Activated naive CD4-positive, alpha-beta T cell (primary cell): ENCODE measurements around the gene UBL7.
"Not testable (repeated sequence)": the region's sequence is repeated elsewhere in the genome, so short reads cannot be mapped to it uniquely, and the experiment has no call there.

Experiments used
- DNase-seq, 4 experiments: peaks; one replicate each; lab custom pipeline; 2025; lab: John Stamatoyannopoulos, UW

Gene UBL7

DNA sequence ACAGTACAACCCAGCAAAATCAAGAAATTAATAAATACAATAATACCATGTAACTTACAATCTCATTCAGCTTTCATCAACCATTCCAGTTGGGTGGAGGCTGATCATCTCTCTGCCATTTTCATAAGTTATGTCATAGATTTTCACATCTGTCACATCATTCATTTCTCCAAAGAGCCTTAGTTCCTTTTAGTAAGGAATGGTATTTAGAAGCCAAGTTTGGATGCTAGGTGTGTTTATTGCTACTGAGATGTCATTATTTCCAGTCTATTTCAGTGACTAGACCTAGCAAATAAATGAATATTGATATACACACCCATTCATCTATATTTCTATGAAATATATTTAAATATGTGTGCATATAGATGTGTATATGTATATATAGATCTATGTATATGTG lies 2.7 kb upstream of the UBL7 start:
- DNase-seq = no peak

DNA sequence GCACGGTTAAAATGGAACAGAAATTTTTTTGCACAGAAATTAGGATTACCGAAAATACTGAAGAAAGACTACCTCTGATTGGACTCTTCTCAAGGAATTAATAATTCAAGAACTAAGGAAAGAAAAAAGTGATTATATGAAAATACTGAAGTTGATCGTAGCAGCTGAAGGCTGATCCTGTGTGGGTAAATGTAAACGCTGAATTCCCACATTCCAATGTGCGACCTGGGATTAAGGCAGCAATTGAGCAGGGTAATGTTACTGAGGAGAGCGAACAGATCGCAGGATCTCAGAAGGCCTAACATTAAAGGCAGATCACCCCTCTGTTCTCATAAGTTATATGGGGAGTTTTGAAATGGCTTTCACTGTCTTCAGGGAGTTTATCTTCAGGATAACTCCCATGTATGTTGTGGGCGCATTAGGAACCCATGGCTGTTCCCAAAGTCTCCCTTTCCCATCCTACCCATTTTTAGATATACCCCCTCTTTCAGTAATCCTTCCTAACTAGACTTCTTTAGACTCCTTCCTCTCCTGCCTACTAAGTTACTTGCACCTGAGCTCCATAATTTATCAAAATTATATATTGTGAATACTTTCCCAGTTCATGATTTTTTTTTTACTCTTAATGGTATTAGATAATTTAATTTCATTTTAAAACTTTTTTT lies 1.0 kb upstream of the UBL7 start:
- no peak for DNase-seq

DNA sequence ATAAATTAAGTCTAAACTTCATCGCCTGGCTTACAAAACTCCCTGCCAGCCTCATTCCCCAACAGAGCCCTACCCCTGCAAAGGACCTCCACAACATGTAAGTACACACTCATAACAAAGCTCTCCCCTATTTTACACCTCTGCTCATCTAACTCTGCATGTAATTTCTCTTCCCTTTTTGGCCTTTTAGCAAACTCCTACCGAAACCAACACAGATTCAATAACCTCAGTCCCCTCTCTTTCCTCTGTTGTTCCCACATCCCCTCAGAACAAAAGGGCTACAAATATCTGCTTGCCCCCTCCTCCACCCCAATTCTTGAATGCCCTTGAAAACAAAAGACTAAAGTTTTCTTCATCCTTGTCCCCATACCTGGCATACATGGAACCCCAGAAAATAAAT lies 662 bp downstream of the UBL7 start:
- DNase-seq = no peak

DNA sequence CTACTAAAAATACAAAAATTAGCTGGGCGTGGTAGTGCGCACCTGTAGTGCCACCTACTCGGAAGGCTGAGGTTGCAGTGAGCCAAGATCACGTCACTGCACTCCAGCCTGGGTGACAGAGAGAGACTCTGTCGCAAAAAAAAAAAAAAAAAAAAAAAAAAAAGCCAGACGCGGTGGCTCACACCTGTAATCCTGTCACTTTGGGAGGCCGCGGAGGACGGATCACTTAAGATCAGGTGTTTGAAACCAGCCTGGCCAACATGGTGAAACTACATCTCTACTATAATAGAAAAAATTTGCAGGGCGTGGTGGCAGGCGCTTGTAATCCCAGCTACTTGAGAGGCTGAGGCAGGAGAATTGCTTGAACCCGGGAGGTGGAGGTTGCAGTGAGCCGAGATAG lies 1.2 kb downstream of the UBL7 start:
- not testable (repeated sequence) for DNase-seq

GRCh38 chr15:74458473-74458872 lies 2.5 kb downstream of the UBL7 start:
- DNase-seq = no peak

DNA sequence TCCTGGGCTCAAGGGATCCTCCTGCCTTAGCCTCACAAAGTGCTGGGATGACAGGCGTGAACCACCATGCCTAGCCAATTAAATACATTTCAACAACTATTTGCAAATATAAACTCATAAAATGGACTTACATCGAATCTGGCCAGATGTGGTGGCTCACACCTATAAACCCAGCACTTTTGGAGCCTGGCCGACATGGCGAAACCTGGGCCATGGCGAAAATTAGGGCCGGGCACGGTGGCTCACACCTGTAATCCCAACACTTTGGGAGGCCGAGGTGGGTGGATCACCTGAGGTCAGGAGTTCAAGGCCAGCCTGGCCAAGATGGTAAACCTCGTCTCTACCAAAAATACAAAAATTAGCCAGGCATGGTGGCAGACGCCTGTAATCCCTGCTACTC lies 3.9 kb downstream of the UBL7 start:
- not testable (repeated sequence) for DNase-seq

DNA sequence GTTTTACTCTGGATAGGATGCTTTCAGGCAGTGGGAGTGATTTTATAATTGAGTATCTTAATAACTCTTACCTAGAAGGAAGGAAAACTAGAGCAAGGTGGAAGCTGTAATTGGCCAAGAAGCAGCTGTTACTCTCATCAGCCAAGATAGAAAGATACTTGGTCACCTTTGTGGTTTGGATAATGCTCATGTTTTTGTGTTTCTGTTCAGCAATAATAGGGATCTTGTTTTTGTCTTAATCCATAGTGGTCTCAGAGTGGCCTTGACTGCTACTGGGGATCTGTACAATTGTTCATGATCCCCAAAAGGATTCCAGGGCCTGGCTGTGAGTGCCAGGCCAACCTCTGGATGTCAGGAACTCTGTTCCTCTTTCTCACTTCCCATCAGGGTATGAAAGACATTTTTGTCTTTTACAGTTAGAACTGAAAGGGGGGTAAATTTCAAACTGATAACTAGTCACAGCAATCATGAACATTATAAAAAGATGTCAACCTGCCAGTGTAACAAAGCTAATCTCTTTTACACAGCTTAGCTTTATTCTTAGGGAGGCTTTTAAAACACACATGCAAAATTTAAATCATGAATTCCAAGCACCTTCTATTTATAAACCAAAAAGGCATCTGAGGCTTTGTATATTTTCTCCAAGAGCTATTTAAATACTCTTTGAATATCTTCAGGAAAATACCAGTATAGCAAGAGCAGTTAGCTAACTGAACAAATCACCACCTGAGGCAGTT lies 6.0 kb downstream of the UBL7 start:
- DNase-seq = no peak

DNA sequence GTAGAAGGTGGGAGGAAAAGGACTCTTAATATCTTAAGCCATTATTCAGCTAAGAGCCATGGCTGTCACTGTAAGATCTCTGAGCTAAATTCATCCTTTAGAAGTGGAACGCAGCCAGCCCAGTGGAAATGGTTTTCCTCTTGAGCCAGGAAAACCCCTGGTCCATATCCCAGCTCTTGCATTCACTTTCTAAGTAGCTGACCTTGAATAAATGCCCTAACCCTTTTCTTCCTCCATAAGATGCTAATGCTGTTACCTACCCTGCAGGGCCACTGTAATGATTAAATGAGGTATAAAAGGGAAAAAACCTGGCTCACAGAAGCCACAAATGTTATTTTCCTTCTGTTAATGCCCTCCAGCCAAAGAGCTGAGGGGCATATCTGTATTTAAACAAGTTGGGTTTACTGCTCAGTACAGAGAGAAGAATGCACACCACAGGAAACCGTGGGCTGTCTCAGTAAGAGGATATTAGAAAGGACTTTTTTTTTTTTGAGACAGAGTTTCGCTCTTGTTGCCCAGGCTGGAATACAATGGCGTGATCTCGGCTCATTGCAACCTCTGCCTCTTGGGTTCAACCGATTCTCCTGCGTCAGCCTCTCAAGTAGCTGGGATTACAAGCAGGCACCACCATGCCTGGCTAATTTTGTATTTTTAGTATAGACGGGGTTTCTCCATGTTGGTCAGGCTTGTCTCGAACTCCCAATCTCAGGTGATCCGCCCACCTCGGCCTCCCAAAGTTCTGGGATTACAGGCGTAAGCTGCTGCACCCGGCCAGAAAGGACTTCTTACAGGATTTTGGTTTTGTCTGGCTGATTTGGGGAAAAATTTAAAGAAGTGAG lies 6.8 kb downstream of the UBL7 start:
- no peak for DNase-seq

DNA sequence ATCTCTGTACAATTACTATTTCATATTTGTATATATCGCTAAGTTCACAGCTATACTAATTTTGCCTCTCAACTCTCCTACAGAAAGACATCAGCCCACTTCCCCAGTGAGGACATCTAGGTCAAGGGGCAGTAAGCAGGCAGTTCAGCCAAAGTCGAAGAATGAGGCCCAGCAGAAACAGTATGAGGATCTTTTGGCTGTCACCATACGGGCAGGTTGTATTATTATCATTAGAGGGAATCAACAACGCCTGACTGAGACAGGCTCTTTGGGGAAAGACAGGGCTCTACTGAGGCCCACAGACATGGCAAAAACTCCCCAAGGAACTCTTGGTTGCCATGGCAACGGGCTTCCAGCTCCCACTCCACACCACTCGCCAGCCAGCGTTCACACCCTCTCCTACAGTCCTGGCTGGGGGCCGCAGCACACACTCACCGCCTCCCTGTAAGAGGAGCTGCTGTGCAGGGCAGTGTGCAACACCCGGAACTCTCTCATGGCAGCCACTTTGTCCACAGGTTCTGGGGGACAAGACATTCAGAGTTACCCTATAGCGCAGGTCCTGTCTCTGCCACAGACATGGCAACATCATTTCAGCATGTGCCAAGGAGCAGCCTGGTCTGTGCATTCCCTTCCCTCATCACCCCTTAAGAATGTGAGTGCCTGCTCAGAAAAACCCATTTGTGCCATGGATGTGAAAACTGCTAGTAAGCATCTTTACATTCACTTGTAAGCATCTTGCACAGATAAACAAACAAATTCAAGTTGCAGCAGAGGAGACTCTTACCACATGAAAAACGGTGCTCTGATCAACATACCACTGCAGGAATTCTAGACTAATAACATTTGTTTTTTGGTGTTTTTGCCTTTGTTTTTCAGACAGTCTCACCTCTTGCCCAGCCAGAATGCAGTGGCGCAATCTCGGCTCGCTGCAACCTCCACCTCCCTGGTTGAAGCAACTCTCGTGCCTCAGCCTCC lies 8.8 kb downstream of the UBL7 start:
- no peak for DNase-seq

- no peak for DNase-seq
These were observed 9.6 kb downstream of the UBL7 start for GRCh38 chr15:74451322-74451721.

DNA sequence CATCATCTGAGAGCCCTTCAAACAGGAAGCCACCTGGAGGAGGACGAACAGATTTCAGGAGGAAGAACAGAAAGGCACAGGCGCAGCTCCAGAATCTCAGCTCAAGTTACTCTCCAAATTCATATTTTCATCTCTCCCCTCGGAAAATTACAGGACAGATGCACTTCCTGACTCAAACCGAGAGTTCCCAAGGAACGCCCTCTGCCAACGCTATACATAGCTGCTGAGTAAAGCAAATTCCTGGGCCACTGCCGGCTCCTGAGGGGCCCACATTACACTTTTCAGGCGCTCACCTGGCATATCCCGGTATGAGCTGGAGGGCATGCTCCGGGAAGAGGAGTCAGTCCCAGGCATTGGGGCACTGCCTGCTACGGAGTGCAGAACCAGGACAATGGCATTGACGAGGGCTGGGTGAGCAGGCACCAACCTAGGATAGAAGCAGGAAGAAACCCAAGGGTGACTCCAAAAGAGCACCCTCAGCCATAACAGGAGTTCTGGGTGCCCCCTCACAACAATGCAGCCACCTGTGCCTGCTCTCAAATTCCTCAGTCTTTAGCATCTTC lies 11.2 kb downstream of the UBL7 start:
- no peak for DNase-seq

GRCh38 chr15:74449095-74449494 lies 11.9 kb downstream of the UBL7 start:
- DNase-seq = no peak

DNA sequence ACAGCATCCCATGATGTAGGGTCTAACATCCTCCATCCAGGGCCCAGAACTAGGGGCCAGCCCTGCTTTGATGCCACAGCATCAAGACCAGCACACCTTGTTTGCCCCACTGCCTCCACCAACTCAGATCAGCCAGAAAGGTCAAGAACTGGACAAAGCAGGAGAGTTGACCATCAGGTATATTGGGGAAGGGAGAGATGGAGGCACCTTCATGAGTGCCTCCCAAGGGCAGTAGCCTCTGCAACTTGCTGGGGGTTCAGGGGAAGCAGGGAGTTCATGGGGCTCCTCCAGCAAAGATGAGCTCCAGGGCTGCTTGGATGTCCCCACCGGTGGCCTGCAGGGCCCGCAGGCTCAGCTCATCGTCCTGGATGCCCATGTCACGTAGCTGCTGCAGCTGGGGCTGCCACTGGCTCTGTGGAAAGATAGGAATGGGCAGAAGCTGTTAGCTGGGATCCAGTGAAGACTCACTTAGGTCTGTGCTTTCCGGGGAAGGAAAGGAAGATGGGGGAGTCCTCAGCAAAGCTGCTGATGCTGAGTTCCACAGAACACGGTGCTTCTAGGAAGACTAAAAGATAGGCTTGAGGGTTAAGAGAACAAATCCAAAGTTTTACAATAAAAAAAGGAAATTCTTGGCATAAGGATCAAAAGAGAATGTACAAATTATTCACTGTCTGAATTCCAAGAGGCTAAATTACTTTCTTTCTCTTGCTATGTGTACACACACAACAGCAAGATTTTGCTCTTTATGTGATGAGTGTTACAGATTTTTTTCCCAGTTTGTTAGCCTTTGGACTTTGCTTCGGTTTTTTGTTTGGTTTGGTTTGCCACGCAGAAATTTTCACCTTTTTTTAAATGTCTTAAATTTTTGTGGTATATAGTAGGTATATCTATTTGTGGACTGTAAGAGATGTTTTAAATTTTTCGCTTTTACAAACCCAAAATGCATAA lies 14.9 kb downstream of the UBL7 start:
- DNase-seq = no peak

GRCh38 chr15:74444106-74445062 lies 16.6 kb downstream of the UBL7 start:
- no peak for DNase-seq

GRCh38 chr15:74443100-74443909 lies 17.7 kb downstream of the UBL7 start:
- DNase-seq = no peak

- no peak for DNase-seq
These were observed 18.4 kb downstream of the UBL7 start for GRCh38 chr15:74442604-74443003.

DNA sequence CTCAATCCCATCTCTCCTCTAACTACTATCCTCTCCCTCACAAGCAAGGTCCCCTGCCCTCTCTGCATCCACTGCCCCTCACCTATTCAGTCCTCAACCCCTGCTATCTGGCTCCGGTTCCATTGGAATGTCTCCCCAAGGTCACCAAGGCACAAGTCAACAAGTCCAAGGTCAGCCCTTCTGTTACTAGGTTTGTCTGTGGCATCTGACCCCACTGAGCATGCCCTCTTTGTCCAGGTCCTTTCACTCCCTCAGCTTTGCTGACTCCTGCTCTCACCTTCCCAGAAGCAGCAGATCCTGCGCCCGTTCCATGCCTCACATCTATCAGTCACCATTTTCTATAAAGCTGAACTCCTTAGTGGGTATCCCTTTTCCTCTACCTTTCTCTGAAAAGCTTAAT lies 18.9 kb downstream of the UBL7 start:
- DNase-seq = no peak

- DNase-seq = no peak
These were observed 19.6 kb downstream of the UBL7 start for GRCh38 chr15:74441248-74441941.
